GM23338 (cell line): ENCODE measurements around the gene IQSEC3. TPM values are rescaled to one million over a fixed set of nuclear protein-coding genes. Genes with fewer than 3 reads are reported as not detected.

ENCODE experiments used
- ATAC-seq: fragments of 200-7000 bp; cut with Tn5 transposase; 3 replicates; pipeline ENCODE4 v1.9.1; 2020
- DNase-seq: peaks from one replicate; pipeline ENCODE4 v3.0.0-alpha.2; 2015; ENCODE audit warnings: low spot score
- H2AFZ ChIP-seq: fragments of 200-600 bp; sonication (generic); 2 replicates; pipeline ENCODE4 v1.8.0; 2016; ENCODE audit warnings: antibody characterized with exemption, mild to moderate bottlenecking, moderate library complexity
- H3F3A ChIP-seq: fragments of 200-600 bp; sonication (generic); replicated peaks from 2 replicates; pipeline ENCODE4 v1.8.0; 2017; ENCODE audit warnings: antibody characterized with exemption, mixed run types, low read depth
- H3K27ac ChIP-seq: fragments of 200-600 bp; sonication (generic); 2 replicates; pipeline ENCODE4 v1.6.1; 2016; ENCODE audit warnings: low read depth
- H3K27me3 ChIP-seq: fragments of 200-600 bp; sonication (generic); 2 replicates; pipeline ENCODE4 v1.8.0; 2016; ENCODE audit warnings: mild to moderate bottlenecking, mixed run types, moderate library complexity; ENCODE audit not compliant: insufficient read depth
- H3K36me3 ChIP-seq: fragments of 200-600 bp; sonication (generic); 2 replicates; pipeline ENCODE4 v1.8.0; 2016; ENCODE audit warnings: mild to moderate bottlenecking; ENCODE audit not compliant: insufficient read depth
- H3K4me1 ChIP-seq: fragments of 200-600 bp; sonication (generic); 2 replicates; pipeline ENCODE4 v1.8.0; 2016; ENCODE audit warnings: mild to moderate bottlenecking, moderate library complexity; ENCODE audit not compliant: insufficient read depth
- H3K4me2 ChIP-seq: fragments of 200-600 bp; sonication (generic); 2 replicates; pipeline ENCODE4 v1.7.1; 2017; ENCODE audit warnings: mixed run types
- H3K4me3 ChIP-seq: fragments of 200-600 bp; sonication (generic); 2 replicates; pipeline ENCODE4 v1.6.1; 2016; ENCODE audit warnings: mixed run types
- H3K79me2 ChIP-seq: fragments of 200-600 bp; sonication (generic); replicated peaks from 2 replicates; pipeline ENCODE4 v1.8.0; 2017; ENCODE audit warnings: mild to moderate bottlenecking; ENCODE audit not compliant: insufficient read depth
- H3K9me2 ChIP-seq: fragments of 200-600 bp; sonication (generic); 2 replicates; pipeline ENCODE4 v1.8.0; 2017; ENCODE audit not compliant: insufficient read depth
- H4K20me1 ChIP-seq: fragments of 200-600 bp; sonication (generic); replicated peaks from 2 replicates; pipeline ENCODE4 v1.8.0; 2017; ENCODE audit warnings: mild to moderate bottlenecking; ENCODE audit not compliant: insufficient read depth
- H3K27ac Mint-ChIP-seq: 2 replicates; pipeline ENCODE4 v1.8.0; 2020; ENCODE audit warnings: inconsistent platforms, mild to moderate bottlenecking, moderate library complexity, mixed read lengths
- H3K27me3 Mint-ChIP-seq: 3 replicates; pipeline ENCODE4 v1.8.0; 2022; ENCODE audit warnings: low read depth, mild to moderate bottlenecking, moderate library complexity, mixed read lengths, inconsistent platforms; ENCODE audit not compliant: insufficient read depth, poor library complexity
- H3K36me3 Mint-ChIP-seq: 3 replicates; pipeline ENCODE4 v1.8.0; 2021; ENCODE audit warnings: low read depth, mild to moderate bottlenecking, inconsistent platforms, moderate library complexity, mixed read lengths
- H3K4me1 Mint-ChIP-seq: 3 replicates; pipeline ENCODE4 v1.8.0; 2020; ENCODE audit warnings: mild to moderate bottlenecking, inconsistent platforms, mixed read lengths
- H3K4me3 Mint-ChIP-seq: 3 replicates; pipeline ENCODE4 v1.8.0; 2021; ENCODE audit warnings: moderate library complexity, mild to moderate bottlenecking, inconsistent platforms, mixed read lengths
- H3K9me3 Mint-ChIP-seq: 3 replicates; pipeline ENCODE4 v1.8.0; 2020; ENCODE audit warnings: moderate library complexity, mild to moderate bottlenecking, inconsistent platforms, mixed read lengths
- JUNB ChIP-seq: IDR thresholded peaks from one replicate; pipeline ENCODE4 v1.6.1; 2016; ENCODE audit warnings: antibody characterized with exemption; ENCODE audit not compliant: unreplicated experiment
- POLR2AphosphoS5 ChIP-seq: IDR thresholded peaks from 2 replicates; pipeline ENCODE4 v1.6.1; 2016; ENCODE audit warnings: antibody characterized with exemption, low read depth
- REST ChIP-seq: IDR thresholded peaks from one replicate; pipeline ENCODE4 v1.6.1; 2018; ENCODE audit warnings: antibody characterized with exemption; ENCODE audit not compliant: unreplicated experiment
- ZNF331 ChIP-seq: fragments of 250-450 bp; sonication (Bioruptor Pico); IDR thresholded peaks from 2 replicates; pipeline ENCODE4 v1.5.0; 2020; ENCODE audit warnings: low read depth, mild to moderate bottlenecking, moderate library complexity
- ZNF462 ChIP-seq: fragments of 250-450 bp; sonication (Bioruptor Pico); IDR thresholded peaks from 2 replicates; pipeline ENCODE4 v1.5.0; 2020; ENCODE audit warnings: mild to moderate bottlenecking, moderate library complexity
- polyA plus RNA-seq: library from polyadenylated mRNA; unstranded; fragments of >200 nt; fragmentation: Nextera tagmentation; extraction: Ambion mirVana; gene quantifications from 2 replicates; pipeline ENCODE4 v1.2.1, GENCODE V29; 2016
- total RNA-seq: library from RNA; depleted of rRNA; stranded (reverse); fragments of >200 nt; shearing (Covaris generic); gene quantifications from 2 replicates; pipeline ENCODE4 v1.2.3, GENCODE V29; 2014

IQSEC3 gene
- total and polyA plus RNA-seq, 2 experiments from 2014 or later, result 2.1 to 3.6 TPM

- Histone ChIP-seq H3K9me2 (no peaks in the 10 kb centered on the region), H3K36me3 (no peaks in the 10 kb centered on the region), H4K20me1 (no peaks in the 10 kb centered on the region), H3K4me1 (no peaks in the 10 kb centered on the region), H3K27ac (no peak overlapping the region), H3K4me2 (no peak overlapping the region), H3K79me2 (no peaks in the 10 kb centered on the region), H3F3A (no peaks in the 10 kb centered on the region), H3K4me3 (no peak overlapping the region), H2AFZ (no peak overlapping the region), H3K27me3 (no peaks in the 10 kb centered on the region)
- H3K36me3 Mint-ChIP-seq, result no peaks in the 10 kb centered on the region
- DNase-seq (no peak), ATAC-seq (no peak)
- H3K4me3 Mint-ChIP-seq, result no peak overlapping the region
- H3K27me3 Mint-ChIP-seq, result peaks cover 3% of the 10 kb centered on the region
- no peaks in the 10 kb centered on the region for H3K9me3 Mint-ChIP-seq
- H3K27ac Mint-ChIP-seq, result no peak overlapping the region
- peaks cover 10% of the 10 kb centered on the region; the same call in 2 of the 3 replicates for H3K4me1 Mint-ChIP-seq
- TF ChIP-seq REST, result no peak
- TF ChIP-seq JUNB, result no peak
- no peak for TF ChIP-seq ZNF331 (CRISPR knock-in tag)
- no peak for TF ChIP-seq POLR2AphosphoS5
- TF ChIP-seq ZNF462 (CRISPR knock-in tag), result no peak
Measured at GRCh38 chr12:131008-131407, 64.4 kb downstream of the IQSEC3 start.
